HEK293T (cell line): ENCODE results near the gene MYOZ3.

Experiments
- BHLHE40 ChIP-seq: fragments of 450-650 bp; IDR thresholded peaks from 2 replicates; pipeline ENCODE4 v1.6.1; 2016; ENCODE audit warnings: mild to moderate bottlenecking, moderate library complexity, borderline replicate concordance
- FOXK2 ChIP-seq: fragments of 450-650 bp; IDR thresholded peaks from 2 replicates; pipeline ENCODE4 v1.6.1; 2016; ENCODE audit warnings: mild to moderate bottlenecking
- FOXM1 ChIP-seq: fragments of 450-650 bp; IDR thresholded peaks from 2 replicates; pipeline ENCODE4 v1.6.1; 2017; ENCODE audit warnings: mild to moderate bottlenecking, borderline replicate concordance
- L3MBTL2 ChIP-seq: fragments of 450-650 bp; conservative IDR thresholded peaks from 2 replicates; pipeline ENCODE4 v1.6.1; 2016; ENCODE audit warnings: mild to moderate bottlenecking
- SP1 ChIP-seq: fragments of 450-650 bp; IDR thresholded peaks from 2 replicates; pipeline ENCODE4 v1.6.1; 2017
- SUZ12 ChIP-seq: fragments of 450-650 bp; IDR thresholded peaks from 2 replicates; pipeline ENCODE4 v1.6.1; 2016; ENCODE audit warnings: mild to moderate bottlenecking

DNA sequence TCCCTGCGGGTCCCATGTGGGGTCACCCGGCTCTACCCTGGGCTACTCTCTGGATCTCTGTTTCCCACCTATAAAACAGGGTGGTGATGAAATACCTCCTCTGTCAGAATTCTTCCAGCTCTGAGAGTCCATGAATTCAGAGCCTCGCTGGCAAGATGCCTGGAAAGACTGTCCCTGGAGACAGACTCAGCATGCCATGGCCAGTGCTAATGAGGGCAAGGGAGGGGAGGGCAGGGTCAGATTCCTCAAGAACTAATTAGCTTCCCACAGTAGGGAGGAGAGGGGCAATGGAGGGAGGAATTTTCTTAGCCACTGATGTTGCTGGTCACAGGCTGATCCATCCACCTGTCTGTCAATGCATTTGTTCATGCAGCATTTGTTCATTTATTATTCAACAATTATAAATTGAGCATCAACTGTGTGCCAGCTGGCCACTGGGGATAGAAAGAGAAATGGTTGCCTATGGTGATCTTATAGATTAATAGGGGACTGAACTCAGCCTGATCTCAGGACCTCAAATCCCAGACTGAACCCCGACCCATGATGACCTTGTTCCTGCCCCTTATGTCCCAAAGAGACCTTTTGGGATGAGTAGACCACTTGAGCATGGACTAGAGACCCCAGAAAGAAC lies 15.9 kb upstream of the MYOZ3 start:
- TF ChIP-seq SUZ12 (no peak), FOXK2 (no peak), BHLHE40 (no peak), FOXM1 (no peak), SP1 (no peak), L3MBTL2 (no peak)
